GM12878 (cell line): Measurements from ENCODE around the gene FERMT1. TPM values are rescaled to one million over a fixed set of nuclear protein-coding genes. Genes with fewer than 3 reads are reported as not detected.

ENCODE experiments used
- ATAC-seq: fragments of 200-7000 bp; cut with Tn5 transposase; 3 replicates; pipeline ENCODE4 v1.9.1; 2020; ENCODE audit warnings: mild to moderate bottlenecking, moderate library complexity
- BruUV-seq: library from RNA; stranded (reverse); fragments of 400-500 nt; replicated peaks from 2 replicates; lab custom pipeline; 2021; lab: Mats Ljungman, UMichigan
- CTCF ChIA-PET: fragments of 300-600 bp; sonication (Branson Sonifier 250); formaldehyde crosslinking; extraction: SDS; loops from one replicate; lab custom pipeline; 2021; ENCODE audit warnings: inconsistent platforms; lab: Yijun Ruan, JAX
- POLR2A ChIA-PET: fragments of 350-600 bp; formaldehyde crosslinking; extraction: SDS; loops from one replicate; lab custom pipeline; 2021; ENCODE audit warnings: inconsistent platforms; lab: Charles Lee
- RAD21 ChIA-PET: fragments of 300-600 bp; sonication (Branson Sonifier 250); formaldehyde crosslinking; loops from one replicate; lab custom pipeline; 2023; ENCODE audit warnings: antibody characterized with exemption; ENCODE audit not compliant: unreplicated experiment; lab: Charles Lee
- SMC1A ChIA-PET: fragments of 300-600 bp; sonication (Branson Sonifier 250); formaldehyde crosslinking; loops from one replicate; lab custom pipeline; 2023; ENCODE audit not compliant: unreplicated experiment, uncharacterized antibody; lab: Charles Lee
- DNase-seq: peaks from one replicate; pipeline ENCODE4 v3.0.0-alpha.2; 2011; ENCODE audit warnings: low read depth, low spot score
- FAIRE-seq: peaks from 3 replicates; lab custom pipeline; 2011; peaks lifted over from hg19 to GRCh38; lab: Jason Lieb, UNC
- H2AFZ ChIP-seq: 2 replicates; pipeline ENCODE4 v1.6.0; 2011; ENCODE audit warnings: low read depth, low read length, control low read depth; ENCODE audit not compliant: control insufficient read depth
- H3K27ac ChIP-seq: 2 replicates; pipeline ENCODE4 v1.5.1; 2011; ENCODE audit warnings: control low read depth; ENCODE audit not compliant: control insufficient read depth, insufficient read depth
- H3K27me3 ChIP-seq, 2 experiments: replicated peaks in 1 of 2; 2 replicates each; pipeline versions ENCODE4 v1.6.0 to v1.6.1; 2011; ENCODE audit warnings: low read length in 1 of 2; ENCODE audit not compliant: control insufficient read depth in 2 of 2, insufficient read depth in 2 of 2
- H3K36me3 ChIP-seq, 2 experiments: 2 replicates each; pipeline ENCODE4 v1.5.1; 2011; ENCODE audit warnings: low read length in 1 of 2; ENCODE audit not compliant: control insufficient read depth in 2 of 2, insufficient read depth in 2 of 2
- H3K4me1 ChIP-seq: 2 replicates; pipeline ENCODE4 v1.6.1; 2011; ENCODE audit warnings: mild to moderate bottlenecking, low read length, moderate library complexity, mixed read lengths; ENCODE audit not compliant: control insufficient read depth, insufficient read depth
- H3K4me2 ChIP-seq: 2 replicates; pipeline ENCODE4 v1.6.0; 2011; ENCODE audit warnings: control low read depth; ENCODE audit not compliant: control insufficient read depth, insufficient read depth
- H3K4me3 ChIP-seq: fragments of 200-600 bp; sonication (generic); 2 replicates; pipeline ENCODE4 v1.5.1; 2016
- H3K79me2 ChIP-seq: 2 replicates; pipeline ENCODE4 v1.6.0; 2011; ENCODE audit warnings: low read length; ENCODE audit not compliant: control insufficient read depth, insufficient read depth
- H3K9ac ChIP-seq: 2 replicates; pipeline ENCODE4 v1.8.0; 2011; ENCODE audit warnings: low read length, control low read depth, mixed read lengths; ENCODE audit not compliant: control insufficient read depth, insufficient read depth
- H3K9me3 ChIP-seq: replicated peaks from 3 replicates; pipeline ENCODE4 v1.5.1; 2011; ENCODE audit warnings: mild to moderate bottlenecking, low read length; ENCODE audit not compliant: control insufficient read depth, insufficient read depth
- H4K20me1 ChIP-seq: 2 replicates; pipeline ENCODE4 v1.6.0; 2011; ENCODE audit not compliant: control insufficient read depth, insufficient read depth
- BCL11A ChIP-seq: IDR thresholded peaks from 2 replicates; pipeline ENCODE4 v1.6.1; 2011; ENCODE audit warnings: low read depth, low read length
- CBFB ChIP-seq: IDR thresholded peaks from 2 replicates; pipeline ENCODE4 v1.6.1; 2016; ENCODE audit warnings: antibody characterized with exemption, low read depth
- CEBPB ChIP-seq, 2 experiments: fragments of 150-350 bp in 1 of 2; IDR thresholded peaks; 2 replicates each; pipeline ENCODE4 v1.6.1; 2012 to 2014; ENCODE audit warnings: low read depth in 2 of 2, low read length in 2 of 2, borderline replicate concordance in 1 of 2, inconsistent platforms in 1 of 2
- CHD4 ChIP-seq: fragments of 200-600 bp; sonication (generic); IDR thresholded peaks from 2 replicates; pipeline ENCODE4 v1.6.1; 2016; ENCODE audit warnings: mild to moderate bottlenecking
- DPF2 ChIP-seq: fragments of 450-650 bp; IDR thresholded peaks from 2 replicates; pipeline ENCODE4 v1.6.1; 2017; ENCODE audit warnings: mild to moderate bottlenecking
- ESRRA ChIP-seq: IDR thresholded peaks from 2 replicates; pipeline ENCODE4 v1.6.1; 2012; ENCODE audit warnings: mild to moderate bottlenecking, low read length, improper control_type of control experiment
- GATAD2B ChIP-seq: fragments of 450-650 bp; conservative IDR thresholded peaks from 2 replicates; pipeline ENCODE4 v1.6.1; 2017; ENCODE audit warnings: low read depth, mild to moderate bottlenecking, moderate library complexity
- IKZF2 ChIP-seq, 2 experiments: fragments of 450-650 bp; IDR thresholded peaks; 2 replicates each; pipeline ENCODE4 v1.6.1; 2017; ENCODE audit warnings: mild to moderate bottlenecking in 2 of 2, moderate library complexity in 2 of 2
- MTA3 ChIP-seq: IDR thresholded peaks from 2 replicates; pipeline ENCODE4 v1.6.1; 2012; ENCODE audit warnings: low read length, inconsistent platforms, borderline replicate concordance
- RCOR1 ChIP-seq: conservative IDR thresholded peaks from 2 replicates; pipeline ENCODE4 v1.6.1; 2012; ENCODE audit warnings: low read depth, low read length, improper control_type of control experiment
- RELA ChIP-seq: fragments of 450-650 bp; IDR thresholded peaks from 2 replicates; pipeline ENCODE4 v1.8.0; 2014; ENCODE audit warnings: borderline replicate concordance; ENCODE audit not compliant: partially characterized antibody
- SMARCA5 ChIP-seq: fragments of 450-650 bp; IDR thresholded peaks from 2 replicates; pipeline ENCODE4 v1.6.1; 2017; ENCODE audit warnings: mild to moderate bottlenecking
- TARDBP ChIP-seq: IDR thresholded peaks from 2 replicates; pipeline ENCODE4 v1.6.1; 2016; ENCODE audit warnings: borderline replicate concordance
- ZNF207 ChIP-seq: fragments of 450-650 bp; IDR thresholded peaks from 2 replicates; pipeline ENCODE4 v1.6.1; 2014; ENCODE audit warnings: antibody characterized with exemption, mild to moderate bottlenecking, borderline replicate concordance
- ZNF217 ChIP-seq: fragments of 450-650 bp; IDR thresholded peaks from 2 replicates; pipeline ENCODE4 v1.6.1; 2017; ENCODE audit warnings: antibody characterized with exemption, mild to moderate bottlenecking
- ZZZ3 ChIP-seq: IDR thresholded peaks from 2 replicates; pipeline ENCODE4 v1.6.1; 2011; ENCODE audit warnings: low read depth; ENCODE audit not compliant: control insufficient read depth, insufficient read length
- WGBS: methylation state at CpG from one replicate; pipeline ENCODE4 v1.1.6; 2016; ENCODE audit warnings: low lambda C conversion rate; ENCODE audit not compliant: insufficient replicate concordance, insufficient coverage; ENCODE audit errors: missing lambda C conversion rate; 5-methylcytosine and 5-hydroxymethylcytosine counted together
- in situ Hi-C: fragments of 300-500 bp; cut with MboI; formaldehyde crosslinking; loops from 9 replicates; pipeline ENCODE4 v1.14.3; 2018; ENCODE audit warnings: mixed read lengths
- intact Hi-C: fragments of 100-400 bp; cut with micrococcal nuclease; formaldehyde crosslinking; loops from one replicate; pipeline ENCODE4 v1.14.2; 2022; ENCODE audit not compliant: unreplicated experiment
- polyA plus RNA-seq, 11 experiments: library from polyadenylated mRNA; depleted of rRNA in 4 of 11; unstranded in 6 of 11; stranded (reverse) in 5 of 11; fragments of >200 nt; fragmentation: Nextera tagmentation in 4 of 11; fragmentation: Illumina TruSeq in 1 of 11; extraction: Ambion mirVana in 4 of 11; extraction: Trizol in 1 of 11; gene quantifications; 1 replicate in 1 of 11; 2 replicates in 10 of 11; pipeline versions ENCODE4 v1.2.1 to v1.2.3, GENCODE V29; 2011 to 2016; ENCODE audit warnings: inconsistent platforms in 2 of 11, missing spikeins in 2 of 11, low read depth in 1 of 11
- total RNA-seq, 4 experiments: library from RNA; depleted of rRNA in 3 of 4; stranded (reverse); fragments of >200 nt in 3 of 4; fragmentation: Illumina TruSeq in 1 of 4; extraction: Trizol in 1 of 4; gene quantifications; 2 replicates each; pipeline versions ENCODE4 v1.2.1 to v1.2.3, GENCODE V29; 2013 to 2021
- TF ChIP-seq, protein P1 (sequence below): fragments of 450-650 bp; conservative IDR thresholded peaks from 2 replicates; pipeline ENCODE4 v1.6.1; 2017; ENCODE audit warnings: mild to moderate bottlenecking, moderate library complexity
- TF ChIP-seq, protein P2 (sequence below): IDR thresholded peaks from 2 replicates; pipeline ENCODE4 v1.6.1; 2012; ENCODE audit warnings: low read length, inconsistent platforms
- TF ChIP-seq, protein P3 (sequence below): fragments of 450-650 bp; IDR thresholded peaks from 2 replicates; pipeline ENCODE4 v1.6.1; 2017; ENCODE audit warnings: mild to moderate bottlenecking

FERMT1 gene
- total and polyA plus RNA-seq, 10 of the 15 experiments (the other 5 are each of a cell fraction or from before 2014, with no cell fraction given): 0.04 to 3.1 (median 0.45) TPM

DNA sequence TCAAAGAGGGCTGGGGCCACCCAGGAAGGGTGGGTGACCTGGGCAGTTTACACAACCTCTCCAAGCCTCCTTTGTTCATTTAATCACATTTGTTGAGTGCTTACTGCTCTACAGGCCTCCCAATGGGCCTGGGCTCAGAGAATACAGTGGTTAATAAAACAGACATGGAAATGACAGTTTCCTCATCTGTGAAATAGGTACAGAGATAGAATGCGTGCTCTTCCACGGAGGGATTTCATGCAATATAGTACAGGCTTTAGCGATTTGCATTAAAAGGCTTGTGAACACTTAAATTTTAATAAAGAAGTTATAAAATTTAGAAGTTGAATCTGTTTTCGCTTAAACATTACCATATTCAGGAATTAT lies 802 bp upstream of the FERMT1 start (continued):
- TF ChIP-seq ZZZ3 (no peak), TARDBP (no peak), RELA (no peak), ESRRA (no peak)
- TF ChIP-seq, protein P1, sequence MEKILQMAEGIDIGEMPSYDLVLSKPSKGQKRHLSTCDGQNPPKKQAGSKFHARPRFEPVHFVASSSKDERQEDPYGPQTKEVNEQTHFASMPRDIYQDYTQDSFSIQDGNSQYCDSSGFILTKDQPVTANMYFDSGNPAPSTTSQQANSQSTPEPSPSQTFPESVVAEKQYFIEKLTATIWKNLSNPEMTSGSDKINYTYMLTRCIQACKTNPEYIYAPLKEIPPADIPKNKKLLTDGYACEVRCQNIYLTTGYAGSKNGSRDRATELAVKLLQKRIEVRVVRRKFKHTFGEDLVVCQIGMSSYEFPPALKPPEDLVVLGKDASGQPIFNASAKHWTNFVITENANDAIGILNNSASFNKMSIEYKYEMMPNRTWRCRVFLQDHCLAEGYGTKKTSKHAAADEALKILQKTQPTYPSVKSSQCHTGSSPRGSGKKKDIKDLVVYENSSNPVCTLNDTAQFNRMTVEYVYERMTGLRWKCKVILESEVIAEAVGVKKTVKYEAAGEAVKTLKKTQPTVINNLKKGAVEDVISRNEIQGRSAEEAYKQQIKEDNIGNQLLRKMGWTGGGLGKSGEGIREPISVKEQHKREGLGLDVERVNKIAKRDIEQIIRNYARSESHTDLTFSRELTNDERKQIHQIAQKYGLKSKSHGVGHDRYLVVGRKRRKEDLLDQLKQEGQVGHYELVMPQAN: no peak

DNA sequence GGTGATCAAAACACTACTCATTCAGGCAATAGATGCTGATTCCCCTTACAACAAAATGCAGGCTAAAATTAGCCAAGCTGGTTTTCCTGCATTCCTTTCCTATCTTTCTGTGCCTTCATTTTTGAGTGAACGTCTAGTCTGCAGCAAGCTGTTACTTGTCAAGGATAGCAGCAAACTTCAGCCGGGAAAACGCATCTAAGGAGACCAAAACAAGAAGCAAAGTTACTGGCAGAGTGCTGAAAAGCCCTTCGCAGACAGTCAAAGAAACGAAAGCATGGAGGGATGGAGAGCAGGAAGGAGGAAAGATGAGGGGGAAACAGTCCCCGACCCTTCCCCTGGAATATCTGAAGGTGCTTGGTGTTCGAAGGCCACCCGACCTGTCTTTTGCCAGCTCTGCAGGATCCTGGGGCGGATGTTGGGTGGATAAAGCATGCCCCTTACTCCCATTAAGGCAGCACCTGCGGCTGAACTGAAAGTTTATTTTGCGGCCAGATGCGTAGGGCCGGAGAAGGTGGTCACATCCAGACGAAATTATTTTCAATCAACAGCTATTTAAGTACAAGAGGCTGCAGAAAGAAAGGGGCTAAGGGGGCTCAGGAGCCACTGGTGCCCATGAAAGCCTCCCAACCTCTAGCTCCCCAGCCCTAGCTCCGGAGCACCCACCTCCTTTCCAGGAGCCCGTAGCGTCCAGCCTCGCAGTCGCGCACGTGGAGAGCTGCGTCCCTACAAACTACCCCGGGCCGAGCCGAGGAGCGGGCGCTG lies 538 bp downstream of the FERMT1 start:
- no peaks in the 10 kb centered on the region for H3K36me3 ChIP-seq
- intact Hi-C loops (no loop called here), in situ Hi-C loops (no loop called here)
- POLR2A ChIA-PET: interaction anchor here (1.2 kb wide), 1 partner anchor 20 kb away, joined by 5 read pairs; no protein-coding TSS in a partner anchor
- no peaks in the 10 kb centered on the region for H3K79me2 ChIP-seq
- H3K27ac ChIP-seq: no peak overlapping the region
- no peak overlapping the region for H2AFZ ChIP-seq
- 13% methylated on average over 27 of the region's 27 CpGs for WGBS
- H3K4me2 ChIP-seq: peak overlapping the region; percentile 33
- DNase-seq: no peak
- no peaks in the 10 kb centered on the region for H3K9me3 ChIP-seq
- SMC1A ChIA-PET: interaction anchor here (0.7 kb wide), 1 partner anchor 18 kb away, joined by 3 read pairs; no protein-coding TSS in a partner anchor
- no peaks in the 10 kb centered on the region; the same call in 1 of the 2 replicates for H3K4me1 ChIP-seq
- no TSS peak for BruUV-seq
- RAD21 ChIA-PET: interaction anchor here (0.5 kb wide), 1 partner anchor 105 kb away, joined by 3 read pairs; no protein-coding TSS in a partner anchor
- no peak overlapping the region for H3K4me3 ChIP-seq
- CTCF ChIA-PET: interaction anchor here (0.7 to 1.3 kb wide), 3 partner anchors 47 to 594 kb away, joined by 3 to 4 read pairs (median 3); no protein-coding TSS in a partner anchor
- FAIRE-seq: no peak
- peaks cover 1 to 17% of the 10 kb centered on the region in 2 experiments for H3K27me3 ChIP-seq
- ATAC-seq: peak; percentile 17
- no peak overlapping the region for H3K9ac ChIP-seq
- no peaks in the 10 kb centered on the region for H4K20me1 ChIP-seq
- no peak for TF ChIP-seq BCL11A
- TF ChIP-seq IKZF2 (IDR thresholded peaks at IDR 0.05): no peak
- no peak for TF ChIP-seq CEBPB (IDR thresholded peaks at IDR 0.05; ENCODE audit: borderline replicate concordance in 1 of 2, low read depth in 2 of 2, low read length in 2 of 2)
- TF ChIP-seq CBFB: no peak
- no peak for TF ChIP-seq DPF2
- no peak for TF ChIP-seq SMARCA5
- no peak for TF ChIP-seq GATAD2B
- no peak for TF ChIP-seq CHD4
- no peak for TF ChIP-seq ZNF207
- no peak for TF ChIP-seq MTA3
- no peak for TF ChIP-seq ZNF217
- TF ChIP-seq RCOR1: no peak
- TF ChIP-seq, protein P2, sequence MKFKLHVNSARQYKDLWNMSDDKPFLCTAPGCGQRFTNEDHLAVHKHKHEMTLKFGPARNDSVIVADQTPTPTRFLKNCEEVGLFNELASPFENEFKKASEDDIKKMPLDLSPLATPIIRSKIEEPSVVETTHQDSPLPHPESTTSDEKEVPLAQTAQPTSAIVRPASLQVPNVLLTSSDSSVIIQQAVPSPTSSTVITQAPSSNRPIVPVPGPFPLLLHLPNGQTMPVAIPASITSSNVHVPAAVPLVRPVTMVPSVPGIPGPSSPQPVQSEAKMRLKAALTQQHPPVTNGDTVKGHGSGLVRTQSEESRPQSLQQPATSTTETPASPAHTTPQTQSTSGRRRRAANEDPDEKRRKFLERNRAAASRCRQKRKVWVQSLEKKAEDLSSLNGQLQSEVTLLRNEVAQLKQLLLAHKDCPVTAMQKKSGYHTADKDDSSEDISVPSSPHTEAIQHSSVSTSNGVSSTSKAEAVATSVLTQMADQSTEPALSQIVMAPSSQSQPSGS: no peak
- TF ChIP-seq, protein P3, sequence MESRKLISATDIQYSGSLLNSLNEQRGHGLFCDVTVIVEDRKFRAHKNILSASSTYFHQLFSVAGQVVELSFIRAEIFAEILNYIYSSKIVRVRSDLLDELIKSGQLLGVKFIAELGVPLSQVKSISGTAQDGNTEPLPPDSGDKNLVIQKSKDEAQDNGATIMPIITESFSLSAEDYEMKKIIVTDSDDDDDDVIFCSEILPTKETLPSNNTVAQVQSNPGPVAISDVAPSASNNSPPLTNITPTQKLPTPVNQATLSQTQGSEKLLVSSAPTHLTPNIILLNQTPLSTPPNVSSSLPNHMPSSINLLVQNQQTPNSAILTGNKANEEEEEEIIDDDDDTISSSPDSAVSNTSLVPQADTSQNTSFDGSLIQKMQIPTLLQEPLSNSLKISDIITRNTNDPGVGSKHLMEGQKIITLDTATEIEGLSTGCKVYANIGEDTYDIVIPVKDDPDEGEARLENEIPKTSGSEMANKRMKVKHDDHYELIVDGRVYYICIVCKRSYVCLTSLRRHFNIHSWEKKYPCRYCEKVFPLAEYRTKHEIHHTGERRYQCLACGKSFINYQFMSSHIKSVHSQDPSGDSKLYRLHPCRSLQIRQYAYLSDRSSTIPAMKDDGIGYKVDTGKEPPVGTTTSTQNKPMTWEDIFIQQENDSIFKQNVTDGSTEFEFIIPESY: no peak
